NCI-H1694 treated with DMSO at 0.1 percent for 48 hours (cell line): Measurements from ENCODE around the gene SMTNL1.

ENCODE experiments used
- DNase-seq: peaks from one replicate; lab custom pipeline; 2025; lab: John Stamatoyannopoulos, UW

The SMTNL1 gene

GRCh38 chr11:57588046-57588710, 50.8 kb downstream of the SMTNL1 start:
- no peak for DNase-seq

GRCh38 chr11:57596266-57596885, 59.0 kb downstream of the SMTNL1 start:
- no peak for DNase-seq

- no peak for DNase-seq
These were observed 60.1 kb downstream of the SMTNL1 start, which contains the start of gene SERPING1 for GRCh38 chr11:57597461-57597915. Gene SERPING1, plus strand, starts transcription at chr11:57597685. Its CDS starts 586 bp downstream, at chr11:57598271.

GRCh38 chr11:57597916-57598830, 60.8 kb downstream of the SMTNL1 start:
- peak; percentile 4 for DNase-seq

- no peak for DNase-seq
These were observed 61.4 kb downstream of the SMTNL1 start for GRCh38 chr11:57598831-57599155.

GRCh38 chr11:57599381-57599780, 62.0 kb downstream of the SMTNL1 start:
- no peak for DNase-seq
